HK-2 (cell line): ENCODE results near the gene ANKMY1.

ENCODE experiments used
- DNase-seq: peaks from one replicate; pipeline ENCODE4 v3.0.0-alpha.2; 2018; ENCODE audit not compliant: unreplicated experiment

Gene ANKMY1

GRCh38 chr2:240477916-240478315 lies 79.9 kb downstream of the ANKMY1 start:
- DNase-seq, result no peak

GRCh38 chr2:240473211-240473610 lies 84.6 kb downstream of the ANKMY1 start:
- DNase-seq, result no peak

GRCh38 chr2:240472078-240472790 lies 85.6 kb downstream of the ANKMY1 start:
- DNase-seq, result no peak

- no peak for DNase-seq
These were observed 88.0 kb downstream of the ANKMY1 start for GRCh38 chr2:240469740-240470139.

- no peak for DNase-seq
These were observed 88.5 kb downstream of the ANKMY1 start for GRCh38 chr2:240469239-240469636.

- no peak for DNase-seq
These were observed 89.2 kb downstream of the ANKMY1 start for GRCh38 chr2:240468303-240469238.

- DNase-seq, result no peak
These were observed 90.0 kb downstream of the ANKMY1 start for GRCh38 chr2:240467659-240468302.

GRCh38 chr2:240467149-240467642 lies 90.6 kb downstream of the ANKMY1 start:
- no peak for DNase-seq

- DNase-seq, result no peak
These were observed 91.1 kb downstream of the ANKMY1 start for GRCh38 chr2:240466579-240467148.

- DNase-seq, result no peak
These were observed 91.8 kb downstream of the ANKMY1 start for GRCh38 chr2:240465765-240466578.

- no peak for DNase-seq
These were observed 92.5 kb downstream of the ANKMY1 start for GRCh38 chr2:240465268-240465764.

- DNase-seq, result no peak
These were observed 93.1 kb downstream of the ANKMY1 start for GRCh38 chr2:240464514-240465241.

GRCh38 chr2:240463866-240464481 lies 93.8 kb downstream of the ANKMY1 start:
- no peak for DNase-seq

- no peak for DNase-seq
These were observed 94.4 kb downstream of the ANKMY1 start for GRCh38 chr2:240463274-240463865.

- DNase-seq, result no peak
These were observed 95.0 kb downstream of the ANKMY1 start for GRCh38 chr2:240462707-240463273.

GRCh38 chr2:240462073-240462706 lies 95.6 kb downstream of the ANKMY1 start:
- DNase-seq, result no peak

GRCh38 chr2:240461471-240462072 lies 96.2 kb downstream of the ANKMY1 start:
- no peak for DNase-seq
